ENCODE measurements around the gene CLEC2A.

Gene CLEC2A

GRCh38 chr12:9936591-9936990 lies 4.4 kb upstream of the CLEC2A start:
- in situ Hi-C loops (cut with MboI; ENCODE audit: low pct_unique_long_range_greater_than_20kb, low sequenced_read_pairs, unreplicated experiment) = no loop called here
- DNase-seq (ENCODE audit: low spot score) = no peak
- TF ChIP-seq, protein P1, sequence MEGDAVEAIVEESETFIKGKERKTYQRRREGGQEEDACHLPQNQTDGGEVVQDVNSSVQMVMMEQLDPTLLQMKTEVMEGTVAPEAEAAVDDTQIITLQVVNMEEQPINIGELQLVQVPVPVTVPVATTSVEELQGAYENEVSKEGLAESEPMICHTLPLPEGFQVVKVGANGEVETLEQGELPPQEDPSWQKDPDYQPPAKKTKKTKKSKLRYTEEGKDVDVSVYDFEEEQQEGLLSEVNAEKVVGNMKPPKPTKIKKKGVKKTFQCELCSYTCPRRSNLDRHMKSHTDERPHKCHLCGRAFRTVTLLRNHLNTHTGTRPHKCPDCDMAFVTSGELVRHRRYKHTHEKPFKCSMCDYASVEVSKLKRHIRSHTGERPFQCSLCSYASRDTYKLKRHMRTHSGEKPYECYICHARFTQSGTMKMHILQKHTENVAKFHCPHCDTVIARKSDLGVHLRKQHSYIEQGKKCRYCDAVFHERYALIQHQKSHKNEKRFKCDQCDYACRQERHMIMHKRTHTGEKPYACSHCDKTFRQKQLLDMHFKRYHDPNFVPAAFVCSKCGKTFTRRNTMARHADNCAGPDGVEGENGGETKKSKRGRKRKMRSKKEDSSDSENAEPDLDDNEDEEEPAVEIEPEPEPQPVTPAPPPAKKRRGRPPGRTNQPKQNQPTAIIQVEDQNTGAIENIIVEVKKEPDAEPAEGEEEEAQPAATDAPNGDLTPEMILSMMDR (IDR thresholded peaks at IDR 0.05; ENCODE audit: extremely low read depth, insufficient read depth, missing control alignments) = no peak

- TF ChIP-seq, protein P1 (IDR thresholded peaks at IDR 0.05; ENCODE audit: extremely low read depth, insufficient read depth, missing control alignments) = no peak
These were observed 2.9 kb upstream of the CLEC2A start for GRCh38 chr12:9935026-9935425.

DNA sequence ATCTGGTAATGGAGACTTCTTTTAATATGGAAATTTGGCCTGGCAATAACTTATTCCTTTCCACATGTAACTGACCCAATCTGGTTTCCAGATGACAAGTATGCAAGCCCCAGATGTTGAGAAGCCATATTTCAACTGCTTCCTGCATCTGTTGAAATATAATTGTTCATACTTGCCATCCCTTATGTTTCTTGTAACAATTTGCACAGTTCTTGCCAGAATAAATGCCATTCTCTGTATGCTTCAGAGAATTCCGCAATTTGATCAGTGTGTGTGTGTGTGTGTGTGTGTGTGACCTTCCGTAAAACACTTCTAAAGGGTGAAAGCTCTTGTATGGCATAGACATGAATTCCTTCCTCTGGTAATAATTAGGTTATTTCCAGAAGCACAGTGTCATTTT lies 1.8 kb upstream of the CLEC2A start:
- no peak for DNase-seq (ENCODE audit: low spot score)
- in situ Hi-C loops (cut with MboI; ENCODE audit: low pct_unique_long_range_greater_than_20kb, low sequenced_read_pairs, unreplicated experiment) = no loop called here
- TF ChIP-seq, protein P1 (IDR thresholded peaks at IDR 0.05; ENCODE audit: extremely low read depth, insufficient read depth, missing control alignments) = no peak

More at GRCh38 chr12:9935026-9935425, 2.9 kb upstream of the CLEC2A start:
- DNase-seq (ENCODE audit: low spot score) = no peak
- in situ Hi-C loops (cut with MboI; ENCODE audit: low pct_unique_long_range_greater_than_20kb, low sequenced_read_pairs, unreplicated experiment) = no loop called here

GRCh38 chr12:9931245-9931644 lies 925 bp downstream of the CLEC2A start:
- TF ChIP-seq, protein P1 (IDR thresholded peaks at IDR 0.05; ENCODE audit: extremely low read depth, insufficient read depth, missing control alignments) = no peak
- DNase-seq (ENCODE audit: low spot score) = no peak
- in situ Hi-C loops (cut with MboI; ENCODE audit: low pct_unique_long_range_greater_than_20kb, low sequenced_read_pairs, unreplicated experiment) = no loop called here

DNA sequence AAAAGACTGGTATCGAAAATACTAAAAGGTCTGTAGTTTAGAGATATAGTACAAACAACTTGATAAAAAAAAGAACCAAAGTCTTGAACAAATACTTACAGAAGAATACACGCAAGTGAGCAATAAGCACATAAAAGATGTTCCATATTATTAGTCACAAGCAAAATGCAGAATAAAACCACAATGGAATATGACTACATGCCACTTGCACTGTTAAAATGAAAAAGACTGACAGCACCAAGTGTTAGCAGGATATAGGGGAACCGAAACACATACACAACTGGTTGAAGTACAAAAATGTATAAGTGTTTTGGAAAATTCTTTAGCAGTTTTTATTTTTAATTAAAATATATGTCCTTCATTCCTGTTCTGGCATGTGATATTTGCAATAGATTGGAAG lies 3.6 kb downstream of the CLEC2A start:
- in situ Hi-C loops (cut with MboI; ENCODE audit: low pct_unique_long_range_greater_than_20kb, low sequenced_read_pairs, unreplicated experiment) = loop anchor here (10.0 kb wide), 1 partner anchor 114 kb away; no protein-coding TSS in a partner anchor
- no peak for DNase-seq (ENCODE audit: low spot score)
- TF ChIP-seq, protein P1 (IDR thresholded peaks at IDR 0.05; ENCODE audit: extremely low read depth, insufficient read depth, missing control alignments) = no peak

DNA sequence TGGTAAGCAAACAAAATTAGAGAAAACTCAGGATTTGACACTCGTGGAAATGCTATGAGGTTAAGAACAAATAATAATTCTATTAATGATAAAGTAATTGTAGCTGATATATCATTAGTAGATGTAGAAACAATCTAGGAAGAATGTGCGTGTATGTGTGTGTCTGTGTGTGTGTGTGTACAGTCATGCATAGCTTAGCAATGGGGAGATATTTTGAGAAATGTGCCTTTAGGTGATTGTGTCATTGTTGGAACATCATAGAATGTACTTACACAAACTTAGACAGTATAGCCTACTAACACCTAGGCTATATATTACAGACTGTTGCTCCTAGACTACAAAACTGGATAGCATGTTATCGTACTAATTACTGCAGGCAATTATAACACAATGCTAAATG lies 5.3 kb downstream of the CLEC2A start:
- in situ Hi-C loops (cut with MboI; ENCODE audit: low pct_unique_long_range_greater_than_20kb, low sequenced_read_pairs, unreplicated experiment) = loop anchor here (10.0 kb wide), 1 partner anchor 112 kb away; no protein-coding TSS in a partner anchor
- TF ChIP-seq, protein P1 (IDR thresholded peaks at IDR 0.05; ENCODE audit: extremely low read depth, insufficient read depth, missing control alignments) = no peak
- no peak for DNase-seq (ENCODE audit: low spot score)
